Measurements from ENCODE around the gene TMEM203. TPM values are rescaled to one million over a fixed set of nuclear protein-coding genes. Genes with fewer than 3 reads are reported as not detected.

The TMEM203 gene
- polyA plus RNA-seq, 1 donor (not counting 4 experiments of a cell fraction or from before 2014, with no cell fraction given) = 29.2 TPM

- peaks cover 7% of the 10 kb centered on the region for H4K20me1 ChIP-seq (ENCODE audit: control insufficient read depth, extremely low read depth, insufficient read depth, low read length)
- H3K9ac ChIP-seq (ENCODE audit: control insufficient read depth, extremely low read depth, insufficient read depth, low read length) = no peak overlapping the region
- peak overlapping the region; percentile 74 for H3K4me2 ChIP-seq (ENCODE audit: control insufficient read depth, extremely low read depth, insufficient read depth, low read depth, low read length)
- no peak for TF ChIP-seq EZH2 (IDR thresholded peaks at IDR 0.05; ENCODE audit: low read length)
- no peak for TF ChIP-seq CTCF (optimal IDR thresholded peaks at IDR 0.05 in 1 of 3, IDR thresholded peaks at IDR 0.05 in 1 of 3, conservative IDR thresholded peaks at IDR 0.05 in 1 of 3; ENCODE audit: extremely low read depth in 1 of 3, insufficient read depth in 2 of 3, low read length in 3 of 3)
- peaks cover 4% of the 10 kb centered on the region for H3K79me2 ChIP-seq (ENCODE audit: control insufficient read depth, insufficient read depth, low read length)
- peaks cover 31% of the 10 kb centered on the region for H3K4me1 ChIP-seq (ENCODE audit: control insufficient read depth, extremely low read depth, insufficient read depth, low read length)
- no peak overlapping the region for H3K27ac ChIP-seq (ENCODE audit: control insufficient read depth, insufficient read depth, low read length)
- H3K9me1 ChIP-seq (ENCODE audit: control insufficient read depth, extremely low read depth, insufficient read depth, low read length) = peaks cover 3% of the 10 kb centered on the region
- dilution Hi-C loops (cut with MboI; ENCODE audit: extremely low pct_ligation_motif_present, low sequenced_read_pairs) = no loop called here
- H3K27me3 ChIP-seq (ENCODE audit: control insufficient read depth, extremely low read depth, insufficient read depth, low read length) = peaks cover 3% of the 10 kb centered on the region
- DNase-seq (ENCODE audit: low read depth, low spot score) (no peak), FAIRE-seq (no peak)
- H3K9me3 ChIP-seq (ENCODE audit: control insufficient read depth, low read depth, low read length) = no peaks in the 10 kb centered on the region
- no peak overlapping the region for H3K4me3 ChIP-seq (ENCODE audit: control insufficient read depth in 2 of 3, extremely low read depth in 1 of 3, insufficient read depth in 2 of 3, low read depth in 1 of 3, low read length in 3 of 3)
- no peak overlapping the region for H2AFZ ChIP-seq (ENCODE audit: control insufficient read depth, low read length)
- H3K36me3 ChIP-seq (ENCODE audit: control insufficient read depth in 2 of 2, extremely low read depth in 1 of 2, insufficient read depth in 2 of 2, low read length in 2 of 2) = peaks cover 7 to 8% of the 10 kb centered on the region in 2 experiments
These were observed 9.8 kb downstream of the TMEM203 start for GRCh38 chr9:137195525-137196220.

GRCh38 chr9:137194909-137195308, 10.5 kb downstream of the TMEM203 start:
- Histone ChIP-seq H3K79me2 (ENCODE audit: control insufficient read depth, insufficient read depth, low read length) (peaks cover 12% of the 10 kb centered on the region), H3K9ac (ENCODE audit: control insufficient read depth, extremely low read depth, insufficient read depth, low read length) (peak overlapping the region; percentile 28), H3K27ac (ENCODE audit: control insufficient read depth, insufficient read depth, low read length) (no peak overlapping the region), H2AFZ (ENCODE audit: control insufficient read depth, low read length) (no peak overlapping the region), H3K9me1 (ENCODE audit: control insufficient read depth, extremely low read depth, insufficient read depth, low read length) (peaks cover 3% of the 10 kb centered on the region), H3K9me3 (ENCODE audit: control insufficient read depth, low read depth, low read length) (no peaks in the 10 kb centered on the region), H4K20me1 (ENCODE audit: control insufficient read depth, extremely low read depth, insufficient read depth, low read length) (peaks cover 7% of the 10 kb centered on the region), H3K4me1 (ENCODE audit: control insufficient read depth, extremely low read depth, insufficient read depth, low read length) (peaks cover 33% of the 10 kb centered on the region), H3K27me3 (ENCODE audit: control insufficient read depth, extremely low read depth, insufficient read depth, low read length) (peaks cover 3% of the 10 kb centered on the region), H3K36me3 (ENCODE audit: control insufficient read depth in 2 of 2, extremely low read depth in 1 of 2, insufficient read depth in 2 of 2, low read length in 2 of 2) (peaks cover 9 to 13% of the 10 kb centered on the region in 2 experiments), H3K4me3 (ENCODE audit: control insufficient read depth in 2 of 3, extremely low read depth in 1 of 3, insufficient read depth in 2 of 3, low read depth in 1 of 3, low read length in 3 of 3) (peak overlapping the region in 1 of 3 experiments; percentile 12), H3K4me2 (ENCODE audit: control insufficient read depth, extremely low read depth, insufficient read depth, low read depth, low read length) (peak overlapping the region; percentile 74)
- TF ChIP-seq EZH2 (IDR thresholded peaks at IDR 0.05; ENCODE audit: low read length) = no peak
- TF ChIP-seq CTCF (optimal IDR thresholded peaks at IDR 0.05 in 1 of 3, IDR thresholded peaks at IDR 0.05 in 1 of 3, conservative IDR thresholded peaks at IDR 0.05 in 1 of 3; ENCODE audit: extremely low read depth in 1 of 3, insufficient read depth in 2 of 3, low read length in 3 of 3) = no peak
- dilution Hi-C loops (cut with MboI; ENCODE audit: extremely low pct_ligation_motif_present, low sequenced_read_pairs) = no loop called here
- DNase-seq (ENCODE audit: low read depth, low spot score) (no peak), FAIRE-seq (no peak)

Data from keratinocyte (primary cell).